Spleen (tissue), 7 donors: ENCODE results near the gene BCHE.

Experiments
- CTCF ChIP-seq, 11 experiments: fragments of 200-600 bp in 7 of 11; fragments of 450-650 bp in 4 of 11; sonication (generic) in 4 of 11; IDR thresholded peaks in 8 of 11; conservative IDR thresholded peaks in 3 of 11; 1 replicate in 7 of 11; 2 replicates in 4 of 11; pipeline versions ENCODE4 v1.4.0 to v1.8.0; 2016 to 2021; ENCODE audit warnings: antibody characterized with exemption in 11 of 11, inconsistent platforms in 4 of 11, mild to moderate bottlenecking in 1 of 11
- POLR2A ChIP-seq, 3 donors: fragments of 450-650 bp; IDR thresholded peaks; one replicate each; pipeline ENCODE4 v1.5.1; 2017; ENCODE audit warnings: antibody characterized with exemption in 3 of 3, mild to moderate bottlenecking in 1 of 3
- POLR2AphosphoS5 ChIP-seq, 3 donors: sonication (generic); formaldehyde crosslinking; IDR thresholded peaks; one replicate each; pipeline ENCODE4 v1.5.1; 2017; ENCODE audit warnings: antibody characterized with exemption in 3 of 3
- donor health status: DM: no; HTN: no; CAD: no; lungs with moderate emphysema.
- donor health status: DM: no; HTN: no; CAD: no.
- donor health status: DM: no; HTN: no; CAD: no.

- TF ChIP-seq CTCF (IDR thresholded peaks at IDR 0.05 in 8 of 11, conservative IDR thresholded peaks at IDR 0.05 in 3 of 11) (no peak), POLR2A (IDR thresholded peaks at IDR 0.05) (no peak), POLR2AphosphoS5 (IDR thresholded peaks at IDR 0.05) (no peak)
These were observed 83.7 kb downstream of the BCHE start for GRCh38 chr3:165753560-165753959.
